DOHH2 (cell line): Measurements from ENCODE around the gene JKAMP.

Experiments used
- CTCF ChIP-seq: fragments of 200-600 bp; sonication (generic); IDR thresholded peaks from one replicate; pipeline ENCODE4 v1.5.1; 2014; ENCODE audit warnings: antibody characterized with exemption, mild to moderate bottlenecking, low read depth, low read length; ENCODE audit not compliant: poor library complexity, severe bottlenecking
- EZH2phosphoT487 ChIP-seq: fragments of 200-600 bp; sonication (generic); IDR thresholded peaks from 2 replicates; pipeline ENCODE4 v1.6.1; 2017; ENCODE audit warnings: borderline replicate concordance, mild to moderate bottlenecking, antibody characterized with exemption, low read length, moderate library complexity, mixed read lengths

GRCh38 chr14:59465316-59466135 is 18.8 kb upstream of the JKAMP start, which contains the start of gene GPR135:
- no peak for TF ChIP-seq CTCF
- no peak for TF ChIP-seq EZH2phosphoT487
